Measurements from ENCODE around the gene LMAN2L.

DNA sequence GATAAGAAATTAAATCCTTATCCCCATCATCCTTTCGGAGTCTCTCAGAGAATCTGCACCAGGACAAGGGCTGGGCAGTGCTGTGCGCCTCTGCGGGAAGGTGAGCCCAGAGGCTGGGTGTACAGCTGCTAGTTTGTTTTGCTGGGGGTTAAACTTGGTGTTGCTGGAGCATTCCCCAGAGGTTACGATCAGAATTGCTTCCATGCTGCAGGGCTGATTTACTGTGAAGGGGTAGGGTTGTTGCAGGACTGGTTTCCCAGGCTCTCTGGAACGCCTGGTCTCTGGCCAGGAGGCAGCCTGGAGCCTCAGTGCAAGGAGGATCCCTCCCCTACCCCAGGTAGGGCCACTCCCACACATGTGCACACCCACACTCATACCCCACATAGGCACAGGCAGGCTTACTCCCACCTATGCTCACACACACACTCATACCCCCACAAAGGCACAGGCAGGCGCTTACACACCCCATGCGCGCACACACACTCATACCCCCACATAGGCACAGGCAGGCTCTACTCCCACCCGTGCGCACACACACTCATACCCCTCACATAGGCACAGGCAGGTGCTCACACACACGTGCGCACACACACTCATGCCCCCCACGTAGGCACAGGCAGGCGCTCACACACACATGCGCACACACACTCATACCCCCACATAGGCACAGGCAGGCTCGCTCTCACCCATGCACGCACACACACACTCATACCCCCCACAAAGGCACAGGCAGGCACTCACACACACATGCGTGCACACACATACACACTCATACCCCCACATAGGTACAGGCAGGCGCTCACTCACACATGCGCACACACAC lies 32.1 kb upstream of the LMAN2L start:
- TF ChIP-seq, protein P1, sequence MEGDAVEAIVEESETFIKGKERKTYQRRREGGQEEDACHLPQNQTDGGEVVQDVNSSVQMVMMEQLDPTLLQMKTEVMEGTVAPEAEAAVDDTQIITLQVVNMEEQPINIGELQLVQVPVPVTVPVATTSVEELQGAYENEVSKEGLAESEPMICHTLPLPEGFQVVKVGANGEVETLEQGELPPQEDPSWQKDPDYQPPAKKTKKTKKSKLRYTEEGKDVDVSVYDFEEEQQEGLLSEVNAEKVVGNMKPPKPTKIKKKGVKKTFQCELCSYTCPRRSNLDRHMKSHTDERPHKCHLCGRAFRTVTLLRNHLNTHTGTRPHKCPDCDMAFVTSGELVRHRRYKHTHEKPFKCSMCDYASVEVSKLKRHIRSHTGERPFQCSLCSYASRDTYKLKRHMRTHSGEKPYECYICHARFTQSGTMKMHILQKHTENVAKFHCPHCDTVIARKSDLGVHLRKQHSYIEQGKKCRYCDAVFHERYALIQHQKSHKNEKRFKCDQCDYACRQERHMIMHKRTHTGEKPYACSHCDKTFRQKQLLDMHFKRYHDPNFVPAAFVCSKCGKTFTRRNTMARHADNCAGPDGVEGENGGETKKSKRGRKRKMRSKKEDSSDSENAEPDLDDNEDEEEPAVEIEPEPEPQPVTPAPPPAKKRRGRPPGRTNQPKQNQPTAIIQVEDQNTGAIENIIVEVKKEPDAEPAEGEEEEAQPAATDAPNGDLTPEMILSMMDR (conservative IDR thresholded peaks at IDR 0.05; ENCODE audit: low read depth, low read length) = no peak
- no peak for TF ChIP-seq EZH2 (IDR thresholded peaks at IDR 0.05; ENCODE audit: borderline replicate concordance, low read depth, low read length, poor library complexity, severe bottlenecking)

Data from A673 (cell line).